GM12892 (cell line): Measurements from ENCODE around the gene EXOC3L4.
"Not testable (repeated sequence)": the region's sequence is repeated elsewhere in the genome, so short reads cannot be mapped to it uniquely, and the experiment has no call there.

Experiments used
- DNase-seq: peaks from one replicate; pipeline ENCODE4 v3.0.0; 2011; ENCODE audit not compliant: insufficient read length
- FAIRE-seq: peaks from 2 replicates; lab custom pipeline; 2011; peaks lifted over from hg19 to GRCh38; lab: Jason Lieb, UNC
- POLR2A ChIP-seq: IDR thresholded peaks from 2 replicates; pipeline ENCODE4 v1.6.1; 2011; ENCODE audit warnings: low read depth, low read length, control low read depth
- POLR2AphosphoS5 ChIP-seq: IDR thresholded peaks from 2 replicates; pipeline ENCODE4 v1.6.1; 2011; ENCODE audit warnings: low read depth, low read length, control low read depth
- TAF1 ChIP-seq: IDR thresholded peaks from 2 replicates; pipeline ENCODE4 v1.6.1; 2011; ENCODE audit warnings: low read depth, mild to moderate bottlenecking, control low read depth, low read length, borderline replicate concordance

EXOC3L4 gene

GRCh38 chr14:103144085-103144484 is 49.6 kb downstream of the EXOC3L4 start:
- no peak for TF ChIP-seq POLR2A
- no peak for TF ChIP-seq POLR2AphosphoS5
- no peak for TF ChIP-seq TAF1
- FAIRE-seq (no peak), DNase-seq (no peak)

DNA sequence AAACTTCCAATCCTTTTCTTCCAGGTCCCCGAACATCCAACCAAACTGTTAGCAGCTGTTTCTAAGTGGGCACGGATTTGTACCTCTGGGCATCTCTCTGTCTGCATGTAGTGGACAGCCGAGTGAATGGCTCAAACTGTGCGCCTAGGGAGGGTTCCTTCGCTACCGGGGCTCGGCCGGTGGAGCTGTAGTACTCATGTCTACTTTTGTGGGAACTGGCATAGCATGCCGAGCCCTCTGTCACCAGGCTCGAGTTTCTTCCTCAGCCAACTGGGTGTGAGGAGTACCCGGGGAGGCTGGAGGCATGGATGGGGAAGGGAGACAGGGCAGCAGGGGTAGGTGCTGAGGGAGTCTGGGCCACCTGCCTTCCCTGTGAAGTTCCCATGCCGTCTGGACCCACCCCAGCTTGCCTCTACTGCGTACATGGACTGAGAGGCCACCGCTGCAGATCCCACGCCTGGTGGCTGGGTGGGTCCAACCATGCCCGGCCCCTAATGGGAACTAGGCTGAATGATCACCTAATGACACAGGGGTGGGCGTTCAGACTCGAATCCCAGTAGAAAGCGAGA is 51.7 kb downstream of the EXOC3L4 start:
- TF ChIP-seq TAF1 (no peak), POLR2AphosphoS5 (no peak), POLR2A (no peak)
- FAIRE-seq: no peak

GRCh38 chr14:103149351-103150237 is 55.1 kb downstream of the EXOC3L4 start:
- no peak for FAIRE-seq
- no peak for DNase-seq
- TF ChIP-seq POLR2A (no peak), POLR2AphosphoS5 (no peak), TAF1 (no peak)

More for the DNA sequence above, 51.7 kb downstream of the EXOC3L4 start:
- no peak for DNase-seq

DNA sequence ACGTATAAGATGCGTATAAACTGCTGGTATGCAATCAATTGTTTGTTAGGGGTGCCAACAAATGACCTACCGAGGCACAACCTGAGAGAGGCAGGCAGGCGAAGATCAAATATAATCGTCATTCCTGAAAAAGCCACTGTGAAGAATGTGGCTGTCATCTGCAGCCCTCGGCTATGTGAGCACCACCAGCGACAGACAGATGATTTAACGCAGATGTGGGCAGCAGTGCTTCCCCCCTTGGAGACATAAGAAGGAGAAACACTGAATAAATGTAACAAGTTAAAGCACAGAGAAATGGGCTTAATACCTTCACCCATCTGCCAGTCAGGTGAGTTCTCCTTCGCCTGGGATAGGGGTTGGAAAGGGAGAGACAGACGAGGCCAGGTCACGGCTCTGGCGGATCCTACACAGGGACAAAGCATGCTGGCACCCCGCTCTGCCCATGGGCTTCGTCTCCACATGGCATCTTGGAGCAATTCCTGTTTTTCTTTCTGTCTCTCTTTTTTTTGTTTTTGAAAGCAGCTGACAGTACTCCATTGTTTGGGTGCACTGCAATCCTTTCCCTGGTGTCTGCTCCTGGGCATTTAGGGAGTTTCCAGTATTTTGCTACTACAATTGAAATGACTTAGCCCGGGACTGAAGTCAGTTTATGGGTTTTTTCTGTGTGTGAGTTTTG is 56.9 kb downstream of the EXOC3L4 start:
- DNase-seq: no peak
- no peak for TF ChIP-seq POLR2AphosphoS5
- TF ChIP-seq POLR2A: no peak
- no peak for TF ChIP-seq TAF1

DNA sequence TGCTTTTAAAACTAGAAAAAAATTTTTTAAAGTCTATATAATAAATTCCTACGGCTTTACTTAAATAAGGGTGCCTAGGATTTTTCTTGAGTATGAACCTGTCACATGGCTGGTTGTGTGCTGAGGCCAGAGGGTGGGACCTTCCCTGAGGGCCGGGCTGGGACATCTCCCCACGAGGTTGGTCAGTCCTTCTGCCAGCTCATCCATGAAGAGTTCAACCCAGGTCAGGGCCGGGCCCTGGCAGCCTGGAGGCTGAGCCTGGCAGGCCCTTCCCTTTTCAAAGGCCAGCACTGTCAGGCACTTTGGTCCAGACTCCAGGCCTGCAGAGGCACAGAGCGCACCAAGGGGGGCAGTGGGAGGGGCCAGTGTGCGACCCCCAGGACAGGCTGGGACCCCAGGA is 60.5 kb downstream of the EXOC3L4 start:
- FAIRE-seq (no peak), DNase-seq (no peak)
- TF ChIP-seq POLR2AphosphoS5: no peak
- no peak for TF ChIP-seq TAF1
- no peak for TF ChIP-seq POLR2A

More for the DNA sequence above, 56.9 kb downstream of the EXOC3L4 start:
- no peak for FAIRE-seq

DNA sequence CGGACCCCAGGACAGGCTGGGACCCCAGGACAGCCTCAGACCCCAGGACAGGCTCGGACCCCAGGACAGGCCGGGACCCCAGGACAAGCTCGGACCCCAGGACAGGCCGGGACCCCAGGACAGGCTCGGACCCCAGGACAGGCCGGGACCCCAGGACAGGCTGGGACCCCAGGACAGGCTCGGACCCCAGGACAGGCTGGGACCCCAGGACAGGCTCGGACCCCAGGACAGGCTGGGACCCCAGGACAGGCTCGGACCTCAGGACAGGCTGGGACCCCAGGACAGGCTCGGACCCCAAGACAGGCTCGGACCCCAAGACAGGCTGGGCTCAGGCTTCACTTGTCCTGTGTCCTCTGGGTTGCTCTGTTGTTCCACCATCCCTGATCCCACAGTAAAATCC is 60.9 kb downstream of the EXOC3L4 start:
- not testable (repeated sequence) for DNase-seq, FAIRE-seq

DNA sequence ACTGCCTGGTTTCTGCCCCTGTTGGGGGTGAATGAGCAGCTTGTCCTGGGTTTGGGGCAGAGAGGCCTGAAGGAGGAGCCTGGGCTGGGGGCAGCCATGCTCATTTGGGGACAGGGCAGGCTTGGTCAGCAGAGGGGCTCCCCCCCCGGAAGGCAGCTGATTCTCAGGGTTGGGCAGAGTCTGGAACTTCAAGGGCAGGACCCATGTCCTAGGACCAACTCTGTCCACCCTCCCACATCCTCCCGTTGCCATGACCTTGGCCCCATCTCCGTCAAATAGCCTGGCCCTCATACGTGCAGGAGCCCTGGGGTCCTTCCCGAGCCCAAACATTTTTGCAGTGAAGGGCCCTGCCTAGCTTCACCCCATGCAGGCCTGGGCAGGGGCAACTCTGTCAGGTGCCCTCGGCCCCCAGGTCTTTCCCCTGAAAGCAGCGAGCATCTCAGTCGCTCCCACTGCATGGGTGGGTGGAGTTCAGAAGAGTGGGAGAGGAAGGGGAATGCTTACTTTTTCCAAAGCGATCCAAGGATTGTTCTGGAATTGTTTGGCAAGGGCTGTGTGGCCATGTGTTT is 61.4 kb downstream of the EXOC3L4 start:
- TF ChIP-seq POLR2AphosphoS5 (no peak), POLR2A (no peak), TAF1 (no peak)
- FAIRE-seq: no peak
- DNase-seq: no peak

DNA sequence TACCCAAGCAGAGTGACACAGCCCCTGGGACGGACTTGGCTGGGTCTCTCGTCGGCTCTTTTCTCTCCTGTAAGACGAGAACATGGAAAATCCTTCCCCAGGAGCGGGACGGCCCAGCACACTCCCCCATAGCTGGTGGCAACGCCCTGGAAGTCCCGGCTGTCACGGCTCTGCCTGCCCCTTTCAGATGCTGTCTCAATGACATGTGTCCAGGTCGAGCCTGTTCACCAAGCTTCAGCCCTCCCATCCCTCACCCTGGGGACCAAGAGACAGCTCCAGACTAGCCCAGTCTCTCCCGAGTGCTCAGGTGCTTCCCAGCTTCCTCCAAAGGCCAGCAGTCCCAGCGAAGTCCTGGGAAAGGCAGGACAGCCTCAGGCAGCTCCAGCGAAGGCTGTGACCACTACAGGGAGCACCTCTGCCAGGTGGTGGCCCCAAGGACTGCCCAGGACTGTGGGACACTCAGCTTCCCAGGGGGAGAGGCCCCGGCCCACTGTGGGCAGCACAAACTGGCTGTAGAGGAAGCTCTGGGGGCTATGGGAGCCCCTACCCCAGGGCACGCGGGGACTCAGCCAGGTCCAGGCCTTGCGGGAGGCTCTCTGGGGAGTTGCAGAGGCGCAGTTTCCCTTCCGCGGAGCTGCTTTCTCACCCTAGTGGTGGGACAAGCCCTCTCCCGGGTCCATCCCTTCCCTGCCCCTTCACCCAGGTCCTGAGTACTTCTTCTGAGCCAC is 62.3 kb downstream of the EXOC3L4 start:
- FAIRE-seq (no peak), DNase-seq (no peak)
- TF ChIP-seq POLR2AphosphoS5 (no peak), TAF1 (no peak), POLR2A (no peak)

DNA sequence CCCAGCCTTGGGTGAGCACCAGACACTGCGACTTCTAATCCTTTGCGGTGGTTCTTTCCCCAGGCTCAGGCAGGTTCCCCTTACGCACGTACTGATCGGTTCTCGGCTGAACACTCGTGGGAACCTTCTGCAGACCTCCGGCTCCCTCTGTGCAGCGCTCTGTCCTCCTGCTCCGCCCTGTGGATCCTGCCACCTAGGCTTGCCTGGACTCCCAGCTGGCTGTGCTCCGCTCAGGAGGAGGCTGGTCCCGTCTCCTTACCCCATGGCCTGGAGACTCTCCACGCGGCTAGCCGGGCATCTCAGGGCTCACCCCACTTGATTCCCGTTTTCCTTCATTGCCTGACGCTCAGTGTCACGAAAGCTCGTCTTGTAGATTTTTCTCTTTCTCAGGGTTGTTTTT is 63.4 kb downstream of the EXOC3L4 start:
- FAIRE-seq (no peak), DNase-seq (no peak)
- no peak for TF ChIP-seq TAF1
- TF ChIP-seq POLR2A: no peak
- no peak for TF ChIP-seq POLR2AphosphoS5

DNA sequence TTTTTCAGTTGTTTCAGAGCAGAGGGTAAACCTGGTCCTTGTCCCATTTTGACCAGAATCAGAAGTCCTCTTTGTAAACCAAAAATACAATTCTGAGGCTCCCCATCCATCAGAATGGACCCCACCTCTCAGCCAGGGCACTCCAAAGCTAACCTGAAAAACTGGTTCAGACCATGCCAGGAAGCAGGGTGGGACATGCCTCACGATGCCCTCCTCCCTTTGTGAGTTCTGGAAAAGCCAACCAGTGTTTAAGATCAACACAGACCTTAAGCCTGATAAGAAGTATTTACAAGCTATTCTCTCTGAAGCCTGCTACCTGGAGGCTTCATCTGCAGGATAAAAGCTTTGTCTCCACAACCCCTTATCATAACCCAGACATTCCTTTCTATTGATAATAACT is 64.2 kb downstream of the EXOC3L4 start:
- DNase-seq (no peak), FAIRE-seq (no peak)
- TF ChIP-seq TAF1: no peak
- TF ChIP-seq POLR2A: no peak
- no peak for TF ChIP-seq POLR2AphosphoS5
